Spleen (tissue), 7 donors: ENCODE measurements around the gene AKT2.
A peak's percentile ranks its signal among the peaks of the same experiment; 100 is the strongest.

Experiments
- POLR2A ChIP-seq, 3 donors: fragments of 450-650 bp; IDR thresholded peaks; one replicate each; pipeline ENCODE4 v1.5.1; 2017; ENCODE audit warnings: antibody characterized with exemption in 3 of 3, mild to moderate bottlenecking in 1 of 3
- POLR2AphosphoS5 ChIP-seq, 3 donors: sonication (generic); formaldehyde crosslinking; IDR thresholded peaks; one replicate each; pipeline ENCODE4 v1.5.1; 2017; ENCODE audit warnings: antibody characterized with exemption in 3 of 3
- TF ChIP-seq, protein P1 (sequence below), 11 experiments: fragments of 200-600 bp in 7 of 11; fragments of 450-650 bp in 4 of 11; sonication (generic) in 4 of 11; IDR thresholded peaks in 8 of 11; conservative IDR thresholded peaks in 3 of 11; 1 replicate in 7 of 11; 2 replicates in 4 of 11; pipeline versions ENCODE4 v1.4.0 to v1.8.0; 2016 to 2021; ENCODE audit warnings: antibody characterized with exemption in 11 of 11, inconsistent platforms in 4 of 11, mild to moderate bottlenecking in 1 of 11
- donor health status: DM: no; HTN: no; CAD: no; lungs with moderate emphysema.
- donor health status: DM: no; HTN: no; CAD: no.
- donor health status: DM: no; HTN: no; CAD: no.

DNA sequence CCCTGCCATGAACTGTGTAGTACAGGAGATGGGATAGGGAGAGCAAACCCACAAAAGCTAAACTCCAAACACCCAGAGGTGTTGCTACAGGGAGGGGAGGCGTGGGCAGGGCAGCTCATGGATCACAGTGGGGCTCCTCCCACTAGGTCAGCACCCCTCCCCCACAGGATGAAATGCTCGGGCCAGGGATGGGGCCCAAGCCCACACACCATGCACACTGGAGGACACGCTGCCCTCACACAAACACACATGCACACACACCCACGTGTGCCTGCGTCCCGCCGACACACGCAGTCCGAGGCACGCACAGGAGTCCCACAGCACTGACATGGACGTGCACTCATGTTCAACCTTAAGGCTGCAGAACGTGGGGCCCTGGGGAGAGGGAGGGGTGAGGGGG is 52.7 kb downstream of the AKT2 start:
- TF ChIP-seq, protein P1, sequence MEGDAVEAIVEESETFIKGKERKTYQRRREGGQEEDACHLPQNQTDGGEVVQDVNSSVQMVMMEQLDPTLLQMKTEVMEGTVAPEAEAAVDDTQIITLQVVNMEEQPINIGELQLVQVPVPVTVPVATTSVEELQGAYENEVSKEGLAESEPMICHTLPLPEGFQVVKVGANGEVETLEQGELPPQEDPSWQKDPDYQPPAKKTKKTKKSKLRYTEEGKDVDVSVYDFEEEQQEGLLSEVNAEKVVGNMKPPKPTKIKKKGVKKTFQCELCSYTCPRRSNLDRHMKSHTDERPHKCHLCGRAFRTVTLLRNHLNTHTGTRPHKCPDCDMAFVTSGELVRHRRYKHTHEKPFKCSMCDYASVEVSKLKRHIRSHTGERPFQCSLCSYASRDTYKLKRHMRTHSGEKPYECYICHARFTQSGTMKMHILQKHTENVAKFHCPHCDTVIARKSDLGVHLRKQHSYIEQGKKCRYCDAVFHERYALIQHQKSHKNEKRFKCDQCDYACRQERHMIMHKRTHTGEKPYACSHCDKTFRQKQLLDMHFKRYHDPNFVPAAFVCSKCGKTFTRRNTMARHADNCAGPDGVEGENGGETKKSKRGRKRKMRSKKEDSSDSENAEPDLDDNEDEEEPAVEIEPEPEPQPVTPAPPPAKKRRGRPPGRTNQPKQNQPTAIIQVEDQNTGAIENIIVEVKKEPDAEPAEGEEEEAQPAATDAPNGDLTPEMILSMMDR (IDR thresholded peaks at IDR 0.05 in 8 of 11, conservative IDR thresholded peaks at IDR 0.05 in 3 of 11) = no peak
- TF ChIP-seq POLR2A (IDR thresholded peaks at IDR 0.05) = no peak
- peak in 2 of 3 donors; percentile 22 to 55 for TF ChIP-seq POLR2AphosphoS5 (IDR thresholded peaks at IDR 0.05)
